NT2/D1 (cell line): Measurements from ENCODE around the gene GAK.

ENCODE experiments used
- DNase-seq: peaks from one replicate; pipeline ENCODE4 v3.0.0-alpha.2; 2011; ENCODE audit warnings: low read depth, low spot score
- H3K27me3 ChIP-seq: 2 replicates; pipeline ENCODE4 v1.6.0; 2011; ENCODE audit warnings: mild to moderate bottlenecking; ENCODE audit not compliant: insufficient read length, insufficient read depth
- H3K36me3 ChIP-seq: 2 replicates; pipeline ENCODE4 v1.6.1; 2011; ENCODE audit warnings: mild to moderate bottlenecking, low read length, mixed read lengths; ENCODE audit not compliant: insufficient read depth, insufficient read length
- H3K4me1 ChIP-seq: 2 replicates; pipeline ENCODE4 v1.5.1; 2011; ENCODE audit not compliant: insufficient read depth, insufficient read length
- H3K4me3 ChIP-seq: 2 replicates; pipeline ENCODE4 v1.5.1; 2011; ENCODE audit warnings: low read depth; ENCODE audit not compliant: insufficient read length
- H3K9ac ChIP-seq: 2 replicates; pipeline ENCODE4 v1.6.0; 2011; ENCODE audit warnings: low read depth; ENCODE audit not compliant: insufficient read length
- H3K9me3 ChIP-seq: 2 replicates; pipeline ENCODE4 v1.5.1; 2011; ENCODE audit warnings: mild to moderate bottlenecking, low read length; ENCODE audit not compliant: insufficient read depth
- SUZ12 ChIP-seq: IDR thresholded peaks from 2 replicates; pipeline ENCODE4 v1.6.1; 2011; ENCODE audit not compliant: insufficient read length, insufficient read depth; ENCODE audit errors: extremely low read depth
- YY1 ChIP-seq: IDR thresholded peaks from 2 replicates; pipeline ENCODE4 v1.6.1; 2011; ENCODE audit not compliant: insufficient read length, insufficient read depth
- ZNF274 ChIP-seq: IDR thresholded peaks from 2 replicates; pipeline ENCODE4 v1.6.1; 2011; ENCODE audit warnings: mild to moderate bottlenecking, low read depth, low read length

Gene GAK

GRCh38 chr4:829291-829690 is 102.8 kb downstream of the GAK start:
- TF ChIP-seq ZNF274, result no peak
- TF ChIP-seq YY1, result no peak
- TF ChIP-seq SUZ12, result no peak
- H3K36me3 ChIP-seq, result no peaks in the 10 kb centered on the region
- H3K4me3 ChIP-seq, result no peak overlapping the region
- peaks cover 14% of the 10 kb centered on the region for H3K9me3 ChIP-seq
- H3K9ac ChIP-seq, result peak overlapping the region; percentile 50
- H3K4me1 ChIP-seq, result peaks cover 32% of the 10 kb centered on the region
- no peak for DNase-seq
- H3K27me3 ChIP-seq, result peaks cover 41% of the 10 kb centered on the region

GRCh38 chr4:828641-829271 is 103.4 kb downstream of the GAK start:
- peak overlapping the region; percentile 50 for H3K9ac ChIP-seq
- H3K4me1 ChIP-seq, result peaks cover 35% of the 10 kb centered on the region
- DNase-seq, result no peak
- peaks cover 46% of the 10 kb centered on the region for H3K27me3 ChIP-seq
- no peak overlapping the region for H3K4me3 ChIP-seq
- H3K9me3 ChIP-seq, result peaks cover 14% of the 10 kb centered on the region
- no peaks in the 10 kb centered on the region for H3K36me3 ChIP-seq
- TF ChIP-seq ZNF274, result no peak
- TF ChIP-seq SUZ12, result no peak
- TF ChIP-seq YY1, result no peak

- DNase-seq, result no peak
- no peak overlapping the region for H3K4me3 ChIP-seq
- TF ChIP-seq YY1, result no peak
- no peak for TF ChIP-seq SUZ12
- no peak for TF ChIP-seq ZNF274
- no peak overlapping the region for H3K9ac ChIP-seq
- peaks cover 35% of the 10 kb centered on the region for H3K4me1 ChIP-seq
- peaks cover 59% of the 10 kb centered on the region for H3K27me3 ChIP-seq
- no peaks in the 10 kb centered on the region for H3K36me3 ChIP-seq
- H3K9me3 ChIP-seq, result peaks cover 14% of the 10 kb centered on the region
Measured at GRCh38 chr4:827209-828081, 104.7 kb downstream of the GAK start.

- no peaks in the 10 kb centered on the region for H3K36me3 ChIP-seq
- peak overlapping the region; percentile 18 for H3K4me3 ChIP-seq
- DNase-seq, result no peak
- TF ChIP-seq ZNF274 (no peak), SUZ12 (peak; percentile 25), YY1 (no peak)
- H3K9me3 ChIP-seq, result peaks cover 7% of the 10 kb centered on the region
- peaks cover 67% of the 10 kb centered on the region for H3K27me3 ChIP-seq
- peaks cover 35% of the 10 kb centered on the region for H3K4me1 ChIP-seq
- H3K9ac ChIP-seq, result peak overlapping the region; percentile 56
Measured at GRCh38 chr4:826508-827208, 105.5 kb downstream of the GAK start.

GRCh38 chr4:825971-826330 is 106.2 kb downstream of the GAK start, which contains the start of gene CPLX1:
Gene CPLX1 (minus strand): TSS chr4:826129. CDS start chr4:824522, 1,607 bp downstream.
- Histone ChIP-seq H3K27me3 (peaks cover 73% of the 10 kb centered on the region), H3K9ac (peak within 1 kb of the TSS; percentile 56), H3K36me3 (no peaks in the 10 kb centered on the region), H3K4me1 (peaks cover 35% of the 10 kb centered on the region), H3K9me3 (no peaks in the 10 kb centered on the region; the same call in 1 of the 2 replicates), H3K4me3 (peak within 1 kb of the TSS; percentile 28)
- TF ChIP-seq YY1 (no peak), SUZ12 (no peak), ZNF274 (no peak)
- no peak for DNase-seq

- H3K36me3 ChIP-seq, result no peaks in the 10 kb centered on the region
- TF ChIP-seq SUZ12 (no peak), YY1 (no peak), ZNF274 (no peak)
- DNase-seq, result no peak
- no peaks in the 10 kb centered on the region for H3K9me3 ChIP-seq
- no peak overlapping the region for H3K9ac ChIP-seq
- peaks cover 74% of the 10 kb centered on the region for H3K27me3 ChIP-seq
- H3K4me3 ChIP-seq, result peak overlapping the region; percentile 28
- H3K4me1 ChIP-seq, result peaks cover 31% of the 10 kb centered on the region
Measured at GRCh38 chr4:825063-825970, 106.8 kb downstream of the GAK start.
